NCI-H69 (cell line): Measurements from ENCODE around the gene ZBTB26.
A peak's percentile ranks its signal among the peaks of the same experiment; 100 is the strongest.
"Not testable (repeated sequence)": the region's sequence is repeated elsewhere in the genome, so short reads cannot be mapped to it uniquely, and the experiment has no call there.

Source experiments
- DNase-seq: peaks from one replicate; lab custom pipeline; 2025; lab: John Stamatoyannopoulos, UW

The ZBTB26 gene

GRCh38 chr9:122923947-122924346 lies 7.4 kb downstream of the ZBTB26 start:
- DNase-seq = no peak

DNA sequence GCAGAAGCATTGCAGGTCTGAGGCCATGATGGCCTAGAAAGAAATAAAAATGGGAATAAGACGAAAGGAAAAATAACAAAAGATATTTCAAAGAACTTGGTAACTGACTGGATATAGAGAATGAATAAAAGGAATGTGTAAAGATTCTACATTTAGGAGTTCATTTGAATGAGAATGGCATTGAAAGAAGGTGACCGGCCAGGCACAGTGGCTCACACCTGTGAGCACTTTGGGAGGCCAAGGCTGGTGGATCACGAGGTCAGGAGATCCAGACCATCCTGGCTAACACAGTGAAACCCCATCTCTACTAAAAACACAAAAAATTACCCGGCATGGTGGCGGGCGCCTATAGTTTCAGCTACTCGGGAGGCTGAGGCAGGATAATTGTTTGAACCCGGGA lies 8.6 kb downstream of the ZBTB26 start:
- DNase-seq = no peak

GRCh38 chr9:122918310-122918709 lies 13.0 kb downstream of the ZBTB26 start:
- no peak for DNase-seq

- DNase-seq = peak; percentile 94
These were observed 18.2 kb downstream of the ZBTB26 start, which contains the start of gene ZBTB6 for GRCh38 chr9:122912964-122913673. Gene ZBTB6 (minus strand): TSS chr9:122913323. CDS start chr9:122912072, 1,251 bp downstream.

DNA sequence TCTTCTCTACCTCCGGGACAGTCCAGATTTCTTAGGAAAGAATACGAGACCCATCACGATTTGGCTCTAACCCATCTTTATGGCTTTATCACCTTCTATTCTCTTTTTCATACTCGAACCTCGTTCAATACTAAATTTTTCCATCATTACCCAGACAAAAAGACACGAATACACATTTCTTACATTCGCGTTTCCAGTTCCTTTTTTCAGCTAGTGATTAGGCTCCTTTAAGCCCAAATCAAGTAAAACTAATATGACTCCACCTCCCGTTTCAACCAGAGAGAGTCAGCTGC lies 18.7 kb downstream of the ZBTB26 start:
- DNase-seq = no peak

DNA sequence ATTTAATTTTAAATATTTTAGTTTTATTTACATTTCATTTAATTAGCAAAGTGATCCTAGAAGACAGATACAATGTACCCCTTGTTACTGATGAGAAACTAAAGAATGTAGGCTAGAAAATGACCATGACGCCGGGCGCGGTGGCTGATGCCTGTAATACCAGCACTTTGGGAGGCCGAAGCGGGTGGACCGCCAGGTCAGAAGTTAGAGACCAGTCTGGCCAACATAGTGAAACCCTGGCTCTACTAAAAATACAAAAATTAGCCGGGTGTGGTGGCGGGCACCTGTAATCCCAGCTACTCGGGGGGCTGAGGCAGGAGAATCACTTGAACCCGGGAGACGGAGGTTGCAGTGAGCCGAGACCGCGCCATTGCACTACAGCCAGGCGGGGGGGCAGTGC lies 25.2 kb downstream of the ZBTB26 start:
- DNase-seq = not testable (repeated sequence)

DNA sequence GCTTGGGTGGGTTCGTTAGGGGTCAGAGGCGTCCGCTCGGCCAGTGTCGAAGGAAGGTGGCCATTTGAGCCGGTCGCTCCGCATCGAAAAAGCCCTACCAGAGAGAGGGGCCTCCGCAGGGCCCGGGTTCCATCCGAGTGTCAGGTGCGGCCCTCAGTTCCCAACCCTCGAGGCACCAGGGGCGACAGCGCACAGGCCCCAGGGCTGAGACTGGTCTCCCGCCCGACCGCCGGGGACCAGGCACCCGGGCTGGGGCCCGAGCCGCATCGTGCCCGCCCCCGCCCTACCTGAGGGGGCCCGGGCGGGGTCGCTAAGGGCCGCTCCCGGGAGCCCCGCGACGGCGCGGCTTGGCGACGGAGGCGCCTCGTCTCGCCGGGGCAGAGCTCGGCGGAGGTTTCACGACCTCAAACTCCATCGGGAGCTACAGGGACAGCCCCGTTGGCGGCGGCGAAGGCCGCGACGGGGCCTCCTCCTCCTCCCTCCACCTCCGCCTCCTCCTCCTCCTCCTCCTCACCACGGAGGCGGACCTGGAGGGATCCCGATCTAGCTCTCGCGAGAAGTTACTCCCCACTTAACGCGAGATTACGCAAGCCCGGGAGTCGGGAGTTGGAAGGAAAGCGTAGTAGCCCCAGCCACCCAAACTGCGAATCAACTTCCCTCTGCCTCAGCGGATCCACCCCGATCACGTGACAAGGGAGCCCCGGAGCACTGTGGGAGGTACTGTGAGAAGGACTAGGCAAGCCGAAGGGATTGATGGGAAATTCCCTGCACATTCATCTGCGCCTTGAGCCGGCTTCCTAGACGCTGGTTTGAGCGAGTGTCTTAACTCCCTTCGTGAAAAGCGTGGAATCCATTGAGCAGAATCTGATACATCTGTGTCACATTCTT lies 26.2 kb downstream of the ZBTB26 start, which contains the start of gene RC3H2:
Gene RC3H2, minus strand, starts transcription at position 537 of the 888 bp plus-strand sequence. CDS start 7,850 bp downstream, outside the sequence.
- peak; percentile 100 for DNase-seq

DNA sequence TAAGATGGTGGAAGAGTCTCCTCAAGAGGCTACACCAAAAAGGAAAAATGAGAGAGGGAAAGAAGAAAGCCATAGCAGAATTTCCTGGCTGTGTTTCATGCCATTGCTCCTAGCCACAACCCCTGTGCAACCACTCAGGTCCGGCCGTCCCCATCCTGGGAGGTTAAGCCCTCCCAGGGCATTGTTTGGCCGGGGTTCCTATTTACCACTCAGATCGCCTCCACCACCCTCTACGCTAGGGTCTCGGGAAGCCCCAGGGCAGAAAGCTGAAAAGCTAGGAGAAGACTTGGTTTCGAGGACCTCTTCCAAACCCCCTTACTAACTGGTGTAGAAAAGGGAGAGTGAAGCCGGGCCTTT lies 26.9 kb downstream of the ZBTB26 start:
- DNase-seq = peak; percentile 62

GRCh38 chr9:122900791-122901190 lies 30.5 kb downstream of the ZBTB26 start:
- DNase-seq = no peak

DNA sequence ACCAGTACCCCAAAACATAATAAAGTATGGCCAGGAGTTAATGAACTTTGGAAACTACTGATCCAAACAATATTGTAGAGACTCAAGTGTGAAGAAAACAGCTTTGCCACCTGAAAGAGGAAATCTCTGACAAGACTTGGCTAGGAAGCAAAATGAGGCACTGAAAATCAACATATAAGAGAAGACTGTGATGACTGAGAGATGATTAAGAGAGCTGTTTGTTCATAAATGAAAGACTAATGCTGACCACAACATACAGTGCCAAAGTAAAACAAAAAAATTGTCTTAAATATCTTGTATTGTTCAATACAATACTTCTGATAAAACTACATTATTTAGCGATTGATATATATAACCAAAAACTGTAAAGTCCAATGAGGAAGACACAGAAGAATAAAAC lies 33.3 kb downstream of the ZBTB26 start:
- no peak for DNase-seq

GRCh38 chr9:122888480-122888879 lies 42.8 kb downstream of the ZBTB26 start:
- no peak for DNase-seq

DNA sequence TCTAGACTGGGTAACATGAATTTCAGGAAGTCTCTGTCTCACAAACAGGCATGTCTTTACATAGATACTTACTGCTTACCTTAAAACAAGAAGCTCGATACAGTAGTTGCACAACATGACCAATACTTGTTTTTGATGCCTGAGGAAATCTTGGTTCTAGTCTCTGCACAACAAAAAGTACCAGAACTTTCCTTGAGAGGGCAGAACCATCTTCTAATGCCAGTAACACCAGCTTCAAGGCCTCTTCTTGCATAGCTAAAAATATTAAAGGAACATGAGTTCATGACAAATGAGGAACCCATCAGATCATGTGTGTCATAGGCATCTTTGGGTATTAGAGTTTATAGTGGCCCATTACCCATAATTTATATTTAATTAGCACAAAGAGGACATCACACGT lies 48.2 kb downstream of the ZBTB26 start:
- no peak for DNase-seq

DNA sequence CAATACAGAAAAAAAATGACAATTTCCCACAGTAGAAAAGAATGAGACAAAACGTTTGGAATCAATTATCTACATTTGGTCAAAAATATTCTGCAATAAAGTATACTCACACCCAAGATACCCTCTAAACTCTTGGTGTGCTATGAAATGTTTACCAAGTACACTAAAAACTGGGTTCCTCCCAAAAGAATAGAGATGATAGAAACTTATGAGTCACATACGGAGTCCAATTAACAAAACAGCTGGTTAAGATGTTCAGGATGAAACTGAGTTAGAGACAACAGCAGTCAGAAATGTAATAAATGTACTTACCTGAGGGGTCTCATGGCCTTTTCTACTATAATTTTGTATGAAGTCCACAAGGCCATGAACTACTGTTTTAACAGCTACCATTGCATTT lies 51.9 kb downstream of the ZBTB26 start:
- DNase-seq = no peak

DNA sequence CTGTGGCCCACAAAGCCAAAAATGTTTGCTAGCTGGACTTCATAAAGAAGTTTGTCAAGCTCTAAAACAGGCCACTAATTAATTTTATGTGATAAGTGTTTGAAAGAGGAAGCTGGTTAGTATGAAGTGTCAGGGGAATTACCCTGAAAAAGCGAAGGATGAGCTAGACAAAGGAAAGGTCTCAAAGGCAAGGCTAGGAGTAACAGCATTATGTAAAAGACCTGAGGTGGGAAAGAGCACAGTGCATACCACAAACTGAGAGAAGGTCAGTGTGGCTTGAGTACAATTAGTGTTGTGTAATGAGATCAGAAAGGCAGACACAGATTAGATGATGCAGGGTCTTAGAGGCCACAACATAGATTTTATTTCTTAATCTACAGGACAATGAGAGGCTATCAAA lies 55.8 kb downstream of the ZBTB26 start:
- DNase-seq = no peak

DNA sequence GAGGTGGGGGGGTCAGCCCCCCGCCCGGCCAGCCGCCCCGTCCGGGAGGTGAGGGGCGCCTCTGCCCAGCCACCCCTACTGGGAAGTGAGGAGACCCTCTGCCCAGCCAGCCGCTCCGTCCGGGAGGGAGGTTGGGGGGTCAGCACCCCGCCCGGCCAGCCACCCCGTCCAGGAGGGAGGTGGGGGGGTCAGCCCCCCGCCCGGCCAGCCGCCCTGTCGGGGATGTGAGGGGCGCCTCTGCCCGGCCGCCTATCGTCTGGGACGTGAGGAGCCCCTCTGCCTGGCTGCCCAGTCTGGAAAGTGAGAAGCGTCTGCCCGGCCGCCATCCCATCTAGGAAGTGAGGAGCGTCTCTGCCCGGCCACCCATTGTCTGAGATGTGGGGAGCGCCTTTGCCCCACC lies 64.0 kb downstream of the ZBTB26 start:
- DNase-seq = not testable (repeated sequence)

DNA sequence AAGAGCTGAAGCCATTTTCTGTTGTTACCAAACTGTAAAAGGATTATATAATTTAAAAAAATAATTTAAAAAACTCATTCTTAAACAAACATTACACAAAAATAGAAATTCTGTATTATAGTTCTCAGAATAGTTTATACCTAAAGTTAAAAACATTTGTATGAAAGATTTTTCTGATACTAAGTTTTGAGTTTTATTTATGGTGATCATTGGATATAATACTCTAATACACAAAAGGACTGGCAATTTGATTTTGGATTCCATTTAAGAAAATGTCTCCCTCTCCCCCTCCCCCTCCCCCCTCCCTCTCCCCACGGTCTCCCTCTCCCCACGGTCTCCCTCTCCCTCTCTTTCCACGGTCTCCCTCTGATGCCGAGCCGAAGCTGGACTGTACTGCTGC lies 65.2 kb downstream of the ZBTB26 start:
- no peak for DNase-seq
